Stimulated activated CD4-positive, alpha-beta T cell treated with anti-CD3 and anti-CD28 coated beads, Interleukin-1b, Interleukin-23, amount 100 ng/mL, for 24 hours (primary cell): ENCODE results near the gene SNRPA1.

ENCODE experiments used
- DNase-seq, 4 experiments: peaks; one replicate each; pipeline ENCODE4 v3.0.0-alpha.2; 2020; ENCODE audit warnings: low read depth in 4 of 4, low spot score in 1 of 4

SNRPA1 gene

GRCh38 chr15:101320501-101321052, 25.5 kb upstream of the SNRPA1 start:
- DNase-seq, result peak in 2 of 4 experiments; percentile 32 to 38

GRCh38 chr15:101318839-101319238, 23.8 kb upstream of the SNRPA1 start:
- DNase-seq, result no peak

GRCh38 chr15:101318147-101318819, 23.2 kb upstream of the SNRPA1 start:
- no peak for DNase-seq

GRCh38 chr15:101317336-101317872, 22.4 kb upstream of the SNRPA1 start:
- DNase-seq, result no peak

GRCh38 chr15:101316529-101316928, 21.5 kb upstream of the SNRPA1 start:
- DNase-seq, result no peak

- no peak for DNase-seq
These were observed 20.7 kb upstream of the SNRPA1 start for GRCh38 chr15:101315736-101316135.

- DNase-seq, result no peak
These were observed 19.5 kb upstream of the SNRPA1 start for GRCh38 chr15:101314336-101315125.

GRCh38 chr15:101313041-101313761, 18.2 kb upstream of the SNRPA1 start:
- DNase-seq, result no peak

- DNase-seq, result no peak
These were observed 15.5 kb upstream of the SNRPA1 start for GRCh38 chr15:101310508-101310907.

GRCh38 chr15:101310161-101310480, 15.1 kb upstream of the SNRPA1 start:
- no peak for DNase-seq

GRCh38 chr15:101309436-101310160, 14.6 kb upstream of the SNRPA1 start:
- DNase-seq, result no peak

- DNase-seq, result no peak
These were observed 13.8 kb upstream of the SNRPA1 start for GRCh38 chr15:101308604-101309435.

- no peak for DNase-seq
These were observed 13.0 kb upstream of the SNRPA1 start for GRCh38 chr15:101307897-101308603.

- DNase-seq, result no peak
These were observed 12.2 kb upstream of the SNRPA1 start for GRCh38 chr15:101307048-101307896.

GRCh38 chr15:101306341-101307047, 11.4 kb upstream of the SNRPA1 start:
- no peak for DNase-seq

GRCh38 chr15:101305820-101306255, 10.8 kb upstream of the SNRPA1 start:
- no peak for DNase-seq

- DNase-seq, result no peak
These were observed 8.4 kb upstream of the SNRPA1 start for GRCh38 chr15:101303408-101303807.
